Endometrial microvascular endothelial cells (primary cell): ENCODE results near the gene STX8. TPM values are rescaled to one million over a fixed set of nuclear protein-coding genes. Genes with fewer than 3 reads are reported as not detected.

Experiments used
- in situ Hi-C: cut with HindIII; loops from 2 replicates; pipeline ENCODE4 v1.10.0; 2017; ENCODE audit warnings: low sequenced_read_pairs, low pct_unique_long_range_greater_than_20kb; ENCODE audit errors: inconsistent ontology term
- total RNA-seq: library from RNA; depleted of rRNA; stranded (reverse); fragments of >200 nt; gene quantifications from one replicate; pipeline ENCODE4 v1.2.3, GENCODE V29; 2015; ENCODE audit errors: inconsistent ontology term

STX8 gene
- total RNA-seq, 1 donor from 2014 or later, result 53.2 TPM

GRCh38 chr17:9331279-9332131 is 244.1 kb downstream of the STX8 start:
- in situ Hi-C loops, result no loop called here

- in situ Hi-C loops, result no loop called here
Measured at GRCh38 chr17:9330611-9331271, 244.9 kb downstream of the STX8 start.

- in situ Hi-C loops, result no loop called here
Measured at GRCh38 chr17:9330141-9330540, 245.5 kb downstream of the STX8 start.

GRCh38 chr17:9329251-9329921 is 246.2 kb downstream of the STX8 start:
- in situ Hi-C loops, result no loop called here

- in situ Hi-C loops, result no loop called here
Measured at GRCh38 chr17:9324864-9325263, 250.8 kb downstream of the STX8 start.

- in situ Hi-C loops, result no loop called here
Measured at GRCh38 chr17:9322326-9322725, 253.3 kb downstream of the STX8 start.

- in situ Hi-C loops, result no loop called here
Measured at GRCh38 chr17:9321890-9322289, 253.7 kb downstream of the STX8 start.

GRCh38 chr17:9315360-9315759 is 260.3 kb downstream of the STX8 start:
- in situ Hi-C loops, result no loop called here

- in situ Hi-C loops, result no loop called here
Measured at GRCh38 chr17:9313346-9313745, 262.3 kb downstream of the STX8 start.

GRCh38 chr17:9309216-9309615 is 266.4 kb downstream of the STX8 start:
- in situ Hi-C loops, result no loop called here

- in situ Hi-C loops, result no loop called here
Measured at GRCh38 chr17:9308069-9308468, 267.6 kb downstream of the STX8 start.

- in situ Hi-C loops, result no loop called here
Measured at GRCh38 chr17:9307313-9307998, 268.2 kb downstream of the STX8 start.

- in situ Hi-C loops, result no loop called here
Measured at GRCh38 chr17:9306086-9306485, 269.5 kb downstream of the STX8 start.

GRCh38 chr17:9299695-9300094 is 275.9 kb downstream of the STX8 start:
- in situ Hi-C loops, result no loop called here

GRCh38 chr17:9298776-9299295 is 276.8 kb downstream of the STX8 start:
- in situ Hi-C loops, result no loop called here

GRCh38 chr17:9298135-9298534 is 277.5 kb downstream of the STX8 start:
- in situ Hi-C loops, result no loop called here

- in situ Hi-C loops, result no loop called here
Measured at GRCh38 chr17:9294661-9295210, 280.9 kb downstream of the STX8 start.

GRCh38 chr17:9292561-9292941 is 283.1 kb downstream of the STX8 start:
- in situ Hi-C loops, result no loop called here
